ENCODE data around the gene PDE4B. TPM values are rescaled to one million over a fixed set of nuclear protein-coding genes. Genes with fewer than 3 reads are reported as not detected.

Gene PDE4B
- polyA plus RNA-seq, 1 donor (not counting 4 experiments of a cell fraction or from before 2014, with no cell fraction given) = 0.29 TPM

- dilution Hi-C loops (cut with MboI; ENCODE audit: extremely low pct_ligation_motif_present, low sequenced_read_pairs) = loop anchor here (25.0 kb wide), 1 partner anchor 253 kb away; no protein-coding TSS in a partner anchor
- no peaks in the 10 kb centered on the region for H3K79me2 ChIP-seq (ENCODE audit: control insufficient read depth, insufficient read depth, low read length)
- no peak for TF ChIP-seq EZH2 (IDR thresholded peaks at IDR 0.05; ENCODE audit: low read length)
- TF ChIP-seq CTCF (optimal IDR thresholded peaks at IDR 0.05 in 1 of 3, IDR thresholded peaks at IDR 0.05 in 1 of 3, conservative IDR thresholded peaks at IDR 0.05 in 1 of 3; ENCODE audit: extremely low read depth in 1 of 3, insufficient read depth in 2 of 3, low read length in 3 of 3) = no peak
- no peak overlapping the region for H3K27ac ChIP-seq (ENCODE audit: control insufficient read depth, insufficient read depth, low read length)
- H2AFZ ChIP-seq (ENCODE audit: control insufficient read depth, low read length) = no peak overlapping the region
- H4K20me1 ChIP-seq (ENCODE audit: control insufficient read depth, extremely low read depth, insufficient read depth, low read length) = no peaks in the 10 kb centered on the region
- peaks cover 13% of the 10 kb centered on the region for H3K4me1 ChIP-seq (ENCODE audit: control insufficient read depth, extremely low read depth, insufficient read depth, low read length)
- no peak overlapping the region for H3K4me2 ChIP-seq (ENCODE audit: control insufficient read depth, extremely low read depth, insufficient read depth, low read depth, low read length)
- no peaks in the 10 kb centered on the region for H3K9me1 ChIP-seq (ENCODE audit: control insufficient read depth, extremely low read depth, insufficient read depth, low read length)
- no peak overlapping the region for H3K9ac ChIP-seq (ENCODE audit: control insufficient read depth, extremely low read depth, insufficient read depth, low read length)
- no peak overlapping the region for H3K4me3 ChIP-seq (ENCODE audit: control insufficient read depth in 2 of 3, extremely low read depth in 1 of 3, insufficient read depth in 2 of 3, low read depth in 1 of 3, low read length in 3 of 3)
- H3K36me3 ChIP-seq (ENCODE audit: control insufficient read depth in 2 of 2, extremely low read depth in 1 of 2, insufficient read depth in 2 of 2, low read length in 2 of 2) = no peaks in the 10 kb centered on the region
- DNase-seq (ENCODE audit: low read depth, low spot score) (no peak), FAIRE-seq (no peak)
- H3K9me3 ChIP-seq (ENCODE audit: control insufficient read depth, low read depth, low read length) = no peaks in the 10 kb centered on the region
- no peaks in the 10 kb centered on the region for H3K27me3 ChIP-seq (ENCODE audit: control insufficient read depth, extremely low read depth, insufficient read depth, low read length)
Measured at GRCh38 chr1:66240491-66241484, 448.1 kb downstream of the PDE4B start.

- Histone ChIP-seq H3K9ac (ENCODE audit: control insufficient read depth, extremely low read depth, insufficient read depth, low read length) (no peak overlapping the region), H3K4me1 (ENCODE audit: control insufficient read depth, extremely low read depth, insufficient read depth, low read length) (peaks cover 13% of the 10 kb centered on the region)
- peak; percentile 69 for FAIRE-seq
Measured at GRCh38 chr1:66242646-66243547, 450.2 kb downstream of the PDE4B start.

More at GRCh38 chr1:66242646-66243547, 450.2 kb downstream of the PDE4B start:
- Histone ChIP-seq H4K20me1 (ENCODE audit: control insufficient read depth, extremely low read depth, insufficient read depth, low read length) (no peaks in the 10 kb centered on the region), H3K4me3 (ENCODE audit: control insufficient read depth in 2 of 3, extremely low read depth in 1 of 3, insufficient read depth in 2 of 3, low read depth in 1 of 3, low read length in 3 of 3) (no peak overlapping the region), H3K36me3 (ENCODE audit: control insufficient read depth in 2 of 2, extremely low read depth in 1 of 2, insufficient read depth in 2 of 2, low read length in 2 of 2) (no peaks in the 10 kb centered on the region), H2AFZ (ENCODE audit: control insufficient read depth, low read length) (no peak overlapping the region), H3K27me3 (ENCODE audit: control insufficient read depth, extremely low read depth, insufficient read depth, low read length) (no peaks in the 10 kb centered on the region), H3K27ac (ENCODE audit: control insufficient read depth, insufficient read depth, low read length) (no peak overlapping the region), H3K9me3 (ENCODE audit: control insufficient read depth, low read depth, low read length) (no peaks in the 10 kb centered on the region), H3K9me1 (ENCODE audit: control insufficient read depth, extremely low read depth, insufficient read depth, low read length) (no peaks in the 10 kb centered on the region), H3K79me2 (ENCODE audit: control insufficient read depth, insufficient read depth, low read length) (no peaks in the 10 kb centered on the region), H3K4me2 (ENCODE audit: control insufficient read depth, extremely low read depth, insufficient read depth, low read depth, low read length) (peak overlapping the region; percentile 5)
- TF ChIP-seq CTCF (optimal IDR thresholded peaks at IDR 0.05 in 1 of 3, IDR thresholded peaks at IDR 0.05 in 1 of 3, conservative IDR thresholded peaks at IDR 0.05 in 1 of 3; ENCODE audit: extremely low read depth in 1 of 3, insufficient read depth in 2 of 3, low read length in 3 of 3) (peak; percentile 98 to 100 (median 99)), EZH2 (IDR thresholded peaks at IDR 0.05; ENCODE audit: low read length) (no peak)
- peak; percentile 35 for DNase-seq (ENCODE audit: low read depth, low spot score)
- dilution Hi-C loops (cut with MboI; ENCODE audit: extremely low pct_ligation_motif_present, low sequenced_read_pairs) = loop anchor here (25.0 kb wide), 1 partner anchor 256 kb away; no protein-coding TSS in a partner anchor

Data from keratinocyte (primary cell).